ENCODE results near the gene TMEM126B.

Gene TMEM126B

GRCh38 chr11:85680897-85681296 lies 52.5 kb downstream of the TMEM126B start:
- H3K27me3 ChIP-seq (ENCODE audit: control insufficient read depth in 2 of 2, insufficient read depth in 2 of 2, low read length in 2 of 2), result no peaks in the 10 kb centered on the region
- H3K9me3 ChIP-seq (ENCODE audit: control insufficient read depth in 2 of 2, low read length in 2 of 2), result no peaks in the 10 kb centered on the region
- H3K27ac ChIP-seq (ENCODE audit: low read depth in 2 of 2, low read length in 2 of 2), result no peak overlapping the region
- no peak overlapping the region for H3K9ac ChIP-seq (ENCODE audit: low read depth in 1 of 2, low read length in 2 of 2)
- no peak overlapping the region for H3K4me3 ChIP-seq (ENCODE audit: low read length in 2 of 2)
- H3K4me1 ChIP-seq (ENCODE audit: control insufficient read depth in 2 of 2, insufficient read depth in 2 of 2, low read length in 2 of 2), result no peaks in the 10 kb centered on the region
- no peaks in the 10 kb centered on the region for H3K36me3 ChIP-seq (ENCODE audit: control insufficient read depth in 2 of 2, insufficient read depth in 2 of 2, low read length in 2 of 2)

DNA sequence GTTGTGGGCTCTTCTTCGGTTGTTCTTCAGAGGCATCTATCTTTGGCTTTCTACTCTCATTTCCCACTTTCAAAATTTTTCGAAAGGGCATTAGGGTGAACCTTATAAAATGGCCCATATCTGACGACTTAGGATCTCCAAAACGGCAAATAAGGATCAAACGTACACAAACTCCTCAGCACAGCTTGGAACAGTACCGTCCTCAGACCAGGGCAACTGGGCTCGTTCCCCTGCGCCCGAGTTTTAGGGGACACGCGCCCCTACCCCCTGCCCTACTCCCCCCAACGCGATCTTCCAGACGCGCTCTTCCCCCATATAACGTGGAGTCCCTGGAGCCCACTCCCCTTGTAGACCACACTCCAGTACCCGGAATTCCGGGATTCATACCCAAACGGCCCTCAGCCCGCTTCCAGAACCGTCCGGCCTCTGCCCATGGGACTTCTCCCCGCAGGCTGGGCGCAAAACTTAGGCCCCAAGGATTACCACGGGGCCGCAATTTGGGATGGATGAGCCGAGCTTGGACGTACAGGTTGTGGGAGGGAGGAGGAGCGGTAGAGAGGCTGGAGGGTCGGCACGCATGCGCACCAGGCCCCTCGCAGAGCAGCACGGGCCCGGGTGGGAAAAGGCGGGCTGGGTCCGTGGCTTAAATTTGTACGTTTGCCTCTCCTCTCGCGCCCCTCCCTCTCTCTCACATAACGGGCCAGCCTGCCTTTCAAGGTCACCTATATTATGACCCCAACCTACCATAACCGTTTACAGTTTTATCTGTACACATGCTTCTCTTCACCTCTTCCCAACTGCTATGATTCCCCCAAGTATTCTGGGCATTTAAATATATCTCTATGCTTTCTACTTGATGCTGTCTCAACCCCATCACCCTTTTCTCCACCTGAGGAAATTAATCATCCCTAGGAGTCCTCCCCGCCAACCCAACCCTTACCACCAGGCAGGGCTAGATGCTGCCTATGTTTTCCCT lies 54.2 kb downstream of the TMEM126B start:
- H3K27me3 ChIP-seq (ENCODE audit: control insufficient read depth in 2 of 2, insufficient read depth in 2 of 2, low read length in 2 of 2), result no peaks in the 10 kb centered on the region
- H3K9ac ChIP-seq (ENCODE audit: low read depth in 1 of 2, low read length in 2 of 2), result peak overlapping the region; percentile 42 to 55
- H3K9me3 ChIP-seq (ENCODE audit: control insufficient read depth in 2 of 2, low read length in 2 of 2), result no peaks in the 10 kb centered on the region
- H3K4me3 ChIP-seq (ENCODE audit: low read length in 2 of 2), result peak overlapping the region; percentile 55 to 65
- no peaks in the 10 kb centered on the region for H3K36me3 ChIP-seq (ENCODE audit: control insufficient read depth in 2 of 2, insufficient read depth in 2 of 2, low read length in 2 of 2)
- no peaks in the 10 kb centered on the region for H3K4me1 ChIP-seq (ENCODE audit: control insufficient read depth in 2 of 2, insufficient read depth in 2 of 2, low read length in 2 of 2)
- no peak overlapping the region for H3K27ac ChIP-seq (ENCODE audit: low read depth in 2 of 2, low read length in 2 of 2)

GRCh38 chr11:85685125-85685819 lies 56.9 kb downstream of the TMEM126B start:
- H3K4me1 ChIP-seq (ENCODE audit: control insufficient read depth in 2 of 2, insufficient read depth in 2 of 2, low read length in 2 of 2), result no peaks in the 10 kb centered on the region
- no peaks in the 10 kb centered on the region for H3K27me3 ChIP-seq (ENCODE audit: control insufficient read depth in 2 of 2, insufficient read depth in 2 of 2, low read length in 2 of 2)
- H3K9ac ChIP-seq (ENCODE audit: low read depth in 1 of 2, low read length in 2 of 2), result no peak overlapping the region
- no peaks in the 10 kb centered on the region for H3K9me3 ChIP-seq (ENCODE audit: control insufficient read depth in 2 of 2, low read length in 2 of 2)
- H3K4me3 ChIP-seq (ENCODE audit: low read length in 2 of 2), result peak overlapping the region; percentile 45 to 63
- peak overlapping the region; percentile 6 to 61 for H3K27ac ChIP-seq (ENCODE audit: low read depth in 2 of 2, low read length in 2 of 2)
- H3K36me3 ChIP-seq (ENCODE audit: control insufficient read depth in 2 of 2, insufficient read depth in 2 of 2, low read length in 2 of 2), result peaks cover 1 to 4% of the 10 kb centered on the region in 2 donors

GRCh38 chr11:85685820-85686459 lies 57.5 kb downstream of the TMEM126B start, which contains the start of gene CCDC89:
Gene CCDC89 (minus strand): TSS chr11:85686195. CDS start chr11:85686130, 65 bp downstream.
- H3K9me3 ChIP-seq (ENCODE audit: control insufficient read depth in 2 of 2, low read length in 2 of 2), result no peaks in the 10 kb centered on the region
- H3K4me1 ChIP-seq (ENCODE audit: control insufficient read depth in 2 of 2, insufficient read depth in 2 of 2, low read length in 2 of 2), result no peaks in the 10 kb centered on the region
- no peak within 1 kb of the TSS for H3K9ac ChIP-seq (ENCODE audit: low read depth in 1 of 2, low read length in 2 of 2)
- peak within 1 kb of the TSS; percentile 6 to 61 for H3K27ac ChIP-seq (ENCODE audit: low read depth in 2 of 2, low read length in 2 of 2)
- no peaks in the 10 kb centered on the region for H3K27me3 ChIP-seq (ENCODE audit: control insufficient read depth in 2 of 2, insufficient read depth in 2 of 2, low read length in 2 of 2)
- H3K4me3 ChIP-seq (ENCODE audit: low read length in 2 of 2), result peak within 1 kb of the TSS; percentile 45 to 63
- H3K36me3 ChIP-seq (ENCODE audit: control insufficient read depth in 2 of 2, insufficient read depth in 2 of 2, low read length in 2 of 2), result peaks cover 4 to 5% of the 10 kb centered on the region in 2 donors
